ENCODE data around the gene ZNF254. TPM values are rescaled to one million over a fixed set of nuclear protein-coding genes. Genes with fewer than 3 reads are reported as not detected.

ZNF254 gene
- total and polyA plus RNA-seq, 2 of the 4 experiments (the other 2 are of a cell fraction) = 4.4 to 8.8 TPM

DNA sequence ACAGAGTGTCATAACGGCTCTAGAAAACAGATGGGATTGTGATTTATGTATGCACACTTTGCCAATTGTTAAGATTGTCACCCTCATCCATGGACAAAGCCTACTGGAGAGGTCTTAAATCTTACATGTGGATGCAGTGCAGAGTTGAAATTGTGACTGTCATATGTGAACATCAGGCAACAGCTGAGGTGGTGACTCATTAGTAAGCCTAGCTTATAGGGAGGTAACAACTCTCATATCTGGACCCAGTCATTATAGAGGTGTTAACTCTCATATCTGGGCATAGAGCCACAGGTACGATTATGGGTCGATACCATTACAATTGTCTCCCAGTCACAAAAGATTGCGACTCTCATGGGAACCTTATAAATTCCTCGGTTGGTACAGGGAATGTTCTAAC is 29.8 kb upstream of the ZNF254 start:
- Histone ChIP-seq H3K56ac (ENCODE audit: extremely low read depth, insufficient read depth, low read length) (no peak overlapping the region), H4K5ac (ENCODE audit: low read depth, low read length) (no peak overlapping the region), H3K4me1 (ENCODE audit: control insufficient read depth, insufficient read depth, low read length) (peaks cover 15% of the 10 kb centered on the region), H2BK20ac (ENCODE audit: low read depth, low read length) (no peak overlapping the region), H2AFZ (replicated peaks; ENCODE audit: low read length, poor library complexity) (no peak overlapping the region), H3K23ac (ENCODE audit: low read depth, low read length) (no peak overlapping the region), H3K79me1 (ENCODE audit: low read depth in 1 of 2, low read length in 2 of 2) (peaks cover 11 to 40% of the 10 kb centered on the region in 2 experiments; a peak in 3 of 4 replicates), H3K4ac (ENCODE audit: low read depth, low read length) (no peak overlapping the region), H3K9me1 (ENCODE audit: insufficient read depth, low read length) (peaks cover 23% of the 10 kb centered on the region), H3K27ac (ENCODE audit: insufficient read depth, low read length) (no peak overlapping the region), H3K4me3 (ENCODE audit: insufficient read depth, low read depth, low read length) (no peak overlapping the region), H2BK5ac (ENCODE audit: low read depth, low read length, poor library complexity, severe bottlenecking) (no peak overlapping the region), H4K20me1 (ENCODE audit: insufficient read depth, low read length) (peaks cover 28% of the 10 kb centered on the region), H3K9ac (ENCODE audit: low read depth, low read length) (no peak overlapping the region), H3K27me3 (ENCODE audit: control insufficient read depth, insufficient read depth, low read length) (no peaks in the 10 kb centered on the region), H2BK120ac (ENCODE audit: low read depth, low read length) (no peak overlapping the region), H3K9me3 (ENCODE audit: control insufficient read depth, insufficient read depth, low read length) (no peaks in the 10 kb centered on the region), H2BK15ac (ENCODE audit: low read depth, low read length) (no peak overlapping the region), H3K4me2 (ENCODE audit: low read depth, low read length) (no peak overlapping the region), H2AK5ac (ENCODE audit: low read depth, low read length) (no peak overlapping the region), H3K18ac (ENCODE audit: low read depth, low read length) (no peak overlapping the region), H4K8ac (ENCODE audit: low read depth in 2 of 2, low read length in 2 of 2) (no peak overlapping the region), H2AK9ac (replicated peaks; ENCODE audit: low read depth, low read length, poor library complexity) (no peak overlapping the region), H3K14ac (replicated peaks; ENCODE audit: low read depth, low read length) (no peak overlapping the region), H3K36me3 (ENCODE audit: control insufficient read depth, insufficient read depth, low read length) (peaks cover 39% of the 10 kb centered on the region), H4K91ac (ENCODE audit: insufficient read depth, low read depth, low read length) (no peak overlapping the region)
- WGBS, 2 experiments (ENCODE audit: extremely low coverage in 2 of 2, insufficient read length in 1 of 2) = no CpG with 5 or more reads among the region's 5 CpGs
- no peak for ATAC-seq (ENCODE audit: low read depth)
- CTCF ChIA-PET = no interaction called here
- dilution Hi-C loops (cut with HindIII; ENCODE audit: low sequenced_read_pairs, unreplicated experiment) = no loop called here
- DNase-seq = no peak
- in situ Hi-C loops (cut with MboI; ENCODE audit: low sequenced_read_pairs) = no loop called here
- intact Hi-C loops (cut with micrococcal nuclease) = no loop called here
- POLR2A ChIA-PET (ENCODE audit: unreplicated experiment) = no interaction called here
- no TSS peak for BruUV-seq (replicated peaks)
- TF ChIP-seq FOS (IDR thresholded peaks at IDR 0.05; ENCODE audit: low read depth, low read length) = no peak
- no peak for TF ChIP-seq NFE2L2 (IDR thresholded peaks at IDR 0.05; ENCODE audit: low read depth, low read length)
- TF ChIP-seq RFX5 (IDR thresholded peaks at IDR 0.05; ENCODE audit: low read depth, low read length) = no peak
- no peak for TF ChIP-seq MAFK (IDR thresholded peaks at IDR 0.05; ENCODE audit: low read depth, low read length)
- no peak for TF ChIP-seq USF2 (IDR thresholded peaks at IDR 0.05; ENCODE audit: low read depth, low read length)
- TF ChIP-seq RCOR1 (IDR thresholded peaks at IDR 0.05; ENCODE audit: insufficient replicate concordance, low read length) = no peak
- TF ChIP-seq, protein P1, sequence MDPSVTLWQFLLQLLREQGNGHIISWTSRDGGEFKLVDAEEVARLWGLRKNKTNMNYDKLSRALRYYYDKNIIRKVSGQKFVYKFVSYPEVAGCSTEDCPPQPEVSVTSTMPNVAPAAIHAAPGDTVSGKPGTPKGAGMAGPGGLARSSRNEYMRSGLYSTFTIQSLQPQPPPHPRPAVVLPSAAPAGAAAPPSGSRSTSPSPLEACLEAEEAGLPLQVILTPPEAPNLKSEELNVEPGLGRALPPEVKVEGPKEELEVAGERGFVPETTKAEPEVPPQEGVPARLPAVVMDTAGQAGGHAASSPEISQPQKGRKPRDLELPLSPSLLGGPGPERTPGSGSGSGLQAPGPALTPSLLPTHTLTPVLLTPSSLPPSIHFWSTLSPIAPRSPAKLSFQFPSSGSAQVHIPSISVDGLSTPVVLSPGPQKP (IDR thresholded peaks at IDR 0.05; ENCODE audit: borderline replicate concordance, low read depth, low read length) = no peak
- TF ChIP-seq CEBPB (IDR thresholded peaks at IDR 0.05; ENCODE audit: low read depth, low read length) = no peak

All from IMR-90 (cell line).